ENCODE measurements around the gene PSMC3IP.

Gene PSMC3IP

DNA sequence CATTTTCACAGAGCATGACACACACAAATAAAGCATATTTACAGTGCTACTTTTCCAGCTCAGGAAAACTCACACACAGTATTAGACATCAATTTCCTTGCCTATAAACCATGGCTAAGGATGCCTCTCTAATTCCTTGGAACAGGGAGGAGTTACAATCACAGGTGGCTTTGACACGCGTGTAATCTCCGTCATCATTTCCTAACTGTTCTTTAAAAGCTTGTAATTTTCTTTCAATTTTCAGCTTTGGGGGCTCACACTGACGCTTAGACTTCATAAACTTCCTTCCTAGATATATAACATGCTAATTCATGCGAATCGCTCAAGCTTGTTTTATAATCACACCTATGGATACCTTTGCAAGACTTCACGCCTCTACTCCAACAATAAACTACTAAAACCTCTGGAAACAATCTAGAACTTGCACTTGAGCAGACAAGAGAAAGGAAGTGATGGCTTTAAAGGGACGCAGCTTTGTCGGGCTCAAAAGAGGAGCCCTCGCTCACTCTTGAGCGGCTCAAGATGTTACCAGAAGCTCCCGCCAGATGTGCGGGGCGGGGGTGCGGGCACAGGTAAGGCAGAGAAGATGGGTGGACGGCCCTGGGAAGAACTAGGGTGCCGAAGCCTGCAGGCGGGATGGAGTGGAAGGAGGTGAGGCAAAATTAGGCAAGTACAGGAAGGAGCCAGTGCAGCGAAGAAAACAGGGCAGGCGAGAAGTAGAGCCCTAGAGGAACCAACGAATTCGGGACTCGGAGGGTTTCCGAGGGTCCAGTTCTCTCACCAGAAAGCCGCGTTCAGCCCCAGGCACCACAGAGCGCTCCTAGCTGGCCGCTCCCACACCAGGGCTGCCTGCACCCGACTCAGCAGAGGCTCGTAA, 31.0 kb upstream of the PSMC3IP start:
- H3K4me1 ChIP-seq (ENCODE audit: control insufficient read depth, insufficient read depth, low read length): peaks cover 2% of the 10 kb centered on the region
- H3K36me3 ChIP-seq (ENCODE audit: control insufficient read depth, insufficient read depth, low read length): peaks cover 15% of the 10 kb centered on the region
- peak overlapping the region; percentile 96 for H3K9ac ChIP-seq (ENCODE audit: low read depth, low read length)
- H3K9me3 ChIP-seq (ENCODE audit: control insufficient read depth, insufficient read depth, low read length): no peaks in the 10 kb centered on the region
- no peaks in the 10 kb centered on the region for H3K27me3 ChIP-seq (ENCODE audit: control insufficient read depth, insufficient read depth, low read length)
- peak overlapping the region; percentile 100 for H3K4me3 ChIP-seq (ENCODE audit: low read depth, low read length)

DNA sequence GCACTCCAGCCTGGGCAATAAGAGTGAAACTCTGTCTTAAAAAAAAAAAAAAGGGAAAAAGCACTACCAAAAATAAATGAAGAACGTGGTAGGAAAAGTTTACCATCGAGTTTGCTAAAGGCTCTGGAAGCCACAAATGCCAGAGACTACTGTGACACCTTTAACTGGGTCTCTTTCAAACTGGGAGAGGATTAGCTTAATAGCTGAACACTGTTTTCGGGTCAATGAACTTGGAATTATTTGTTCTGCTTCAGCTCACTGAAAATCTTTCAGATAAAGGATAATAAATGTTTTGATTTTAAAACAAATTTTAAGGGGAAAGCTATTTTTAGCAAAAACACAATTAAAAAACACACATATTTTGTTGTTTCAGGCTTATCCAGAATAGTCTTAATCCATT, 30.2 kb upstream of the PSMC3IP start:
- H3K4me3 ChIP-seq (ENCODE audit: low read depth, low read length): peak overlapping the region; percentile 100
- H3K9me3 ChIP-seq (ENCODE audit: control insufficient read depth, insufficient read depth, low read length): no peaks in the 10 kb centered on the region
- peaks cover 10% of the 10 kb centered on the region for H3K36me3 ChIP-seq (ENCODE audit: control insufficient read depth, insufficient read depth, low read length)
- H3K4me1 ChIP-seq (ENCODE audit: control insufficient read depth, insufficient read depth, low read length): peaks cover 2% of the 10 kb centered on the region
- no peaks in the 10 kb centered on the region for H3K27me3 ChIP-seq (ENCODE audit: control insufficient read depth, insufficient read depth, low read length)
- H3K9ac ChIP-seq (ENCODE audit: low read depth, low read length): no peak overlapping the region

GRCh38 chr17:42603318-42603717, 25.8 kb upstream of the PSMC3IP start:
- Histone ChIP-seq H3K9me3 (ENCODE audit: control insufficient read depth, insufficient read depth, low read length) (no peaks in the 10 kb centered on the region), H3K4me1 (ENCODE audit: control insufficient read depth, insufficient read depth, low read length) (peaks cover 2% of the 10 kb centered on the region), H3K36me3 (ENCODE audit: control insufficient read depth, insufficient read depth, low read length) (no peaks in the 10 kb centered on the region), H3K9ac (ENCODE audit: low read depth, low read length) (no peak overlapping the region), H3K27me3 (ENCODE audit: control insufficient read depth, insufficient read depth, low read length) (no peaks in the 10 kb centered on the region), H3K4me3 (ENCODE audit: low read depth, low read length) (no peak overlapping the region)

- no peak overlapping the region for H3K9ac ChIP-seq (ENCODE audit: low read depth, low read length)
- H3K9me3 ChIP-seq (ENCODE audit: control insufficient read depth, insufficient read depth, low read length): no peaks in the 10 kb centered on the region
- H3K4me3 ChIP-seq (ENCODE audit: low read depth, low read length): no peak overlapping the region
- H3K27me3 ChIP-seq (ENCODE audit: control insufficient read depth, insufficient read depth, low read length): no peaks in the 10 kb centered on the region
- no peaks in the 10 kb centered on the region for H3K36me3 ChIP-seq (ENCODE audit: control insufficient read depth, insufficient read depth, low read length)
- no peaks in the 10 kb centered on the region for H3K4me1 ChIP-seq (ENCODE audit: control insufficient read depth, insufficient read depth, low read length)
Observed at GRCh38 chr17:42598905-42599304, 21.4 kb upstream of the PSMC3IP start.

DNA sequence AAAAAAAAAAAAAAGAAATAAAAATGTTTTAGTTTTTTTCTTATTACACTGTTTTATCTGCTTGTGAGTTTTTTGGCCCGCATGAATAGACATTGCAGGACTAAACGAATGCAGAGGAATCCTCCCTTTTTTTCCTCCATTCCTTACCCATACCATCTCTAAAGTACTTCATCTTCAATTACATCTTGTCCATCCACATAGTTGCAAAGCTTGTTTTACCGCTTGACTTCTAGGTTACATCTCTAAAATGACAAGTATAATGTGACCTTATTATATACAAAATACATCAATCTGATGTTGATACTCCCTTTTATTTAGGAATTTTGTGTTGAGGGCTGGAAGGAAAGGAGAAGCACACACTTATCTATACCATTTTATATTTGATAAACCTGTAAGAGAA, 18.9 kb upstream of the PSMC3IP start:
- H3K9me3 ChIP-seq (ENCODE audit: control insufficient read depth, insufficient read depth, low read length): no peaks in the 10 kb centered on the region
- H3K36me3 ChIP-seq (ENCODE audit: control insufficient read depth, insufficient read depth, low read length): no peaks in the 10 kb centered on the region
- no peak overlapping the region for H3K9ac ChIP-seq (ENCODE audit: low read depth, low read length)
- no peaks in the 10 kb centered on the region for H3K4me1 ChIP-seq (ENCODE audit: control insufficient read depth, insufficient read depth, low read length)
- H3K4me3 ChIP-seq (ENCODE audit: low read depth, low read length): no peak overlapping the region
- H3K27me3 ChIP-seq (ENCODE audit: control insufficient read depth, insufficient read depth, low read length): no peaks in the 10 kb centered on the region

GRCh38 chr17:42591411-42591810, 13.9 kb upstream of the PSMC3IP start:
- Histone ChIP-seq H3K4me3 (ENCODE audit: low read depth, low read length) (no peak overlapping the region), H3K36me3 (ENCODE audit: control insufficient read depth, insufficient read depth, low read length) (no peaks in the 10 kb centered on the region), H3K9me3 (ENCODE audit: control insufficient read depth, insufficient read depth, low read length) (no peaks in the 10 kb centered on the region), H3K9ac (ENCODE audit: low read depth, low read length) (no peak overlapping the region), H3K27me3 (ENCODE audit: control insufficient read depth, insufficient read depth, low read length) (no peaks in the 10 kb centered on the region), H3K4me1 (ENCODE audit: control insufficient read depth, insufficient read depth, low read length) (no peaks in the 10 kb centered on the region)

DNA sequence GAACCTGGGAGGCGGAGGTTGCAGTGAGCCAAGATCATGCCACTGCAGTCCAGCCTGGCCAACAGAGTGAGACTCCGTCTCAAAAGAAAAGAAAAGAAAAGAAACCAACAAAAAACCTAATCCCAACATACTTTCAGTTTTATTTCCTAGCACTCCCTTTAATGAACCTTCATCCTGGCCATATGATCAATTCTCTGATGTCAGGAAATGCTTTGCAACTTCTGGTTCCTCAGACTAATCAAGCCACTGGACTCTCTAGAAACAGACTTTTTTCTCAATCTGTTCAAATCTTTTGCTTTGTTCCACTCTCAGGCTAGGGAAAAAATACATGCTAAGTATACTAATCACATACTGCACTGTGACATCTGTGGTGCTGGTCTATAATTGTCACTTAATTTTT, 13.4 kb upstream of the PSMC3IP start:
- no peaks in the 10 kb centered on the region for H3K9me3 ChIP-seq (ENCODE audit: control insufficient read depth, insufficient read depth, low read length)
- H3K27me3 ChIP-seq (ENCODE audit: control insufficient read depth, insufficient read depth, low read length): no peaks in the 10 kb centered on the region
- no peaks in the 10 kb centered on the region for H3K36me3 ChIP-seq (ENCODE audit: control insufficient read depth, insufficient read depth, low read length)
- H3K4me1 ChIP-seq (ENCODE audit: control insufficient read depth, insufficient read depth, low read length): no peaks in the 10 kb centered on the region
- H3K4me3 ChIP-seq (ENCODE audit: low read depth, low read length): no peak overlapping the region
- no peak overlapping the region for H3K9ac ChIP-seq (ENCODE audit: low read depth, low read length)

- H3K27me3 ChIP-seq (ENCODE audit: control insufficient read depth, insufficient read depth, low read length): no peaks in the 10 kb centered on the region
- no peaks in the 10 kb centered on the region for H3K4me1 ChIP-seq (ENCODE audit: control insufficient read depth, insufficient read depth, low read length)
- H3K9ac ChIP-seq (ENCODE audit: low read depth, low read length): no peak overlapping the region
- no peak overlapping the region for H3K4me3 ChIP-seq (ENCODE audit: low read depth, low read length)
- no peaks in the 10 kb centered on the region for H3K9me3 ChIP-seq (ENCODE audit: control insufficient read depth, insufficient read depth, low read length)
- H3K36me3 ChIP-seq (ENCODE audit: control insufficient read depth, insufficient read depth, low read length): peaks cover 29% of the 10 kb centered on the region
Observed at GRCh38 chr17:42586514-42587230, 9.1 kb upstream of the PSMC3IP start.

- Histone ChIP-seq H3K9me3 (ENCODE audit: control insufficient read depth, insufficient read depth, low read length) (no peaks in the 10 kb centered on the region), H3K4me1 (ENCODE audit: control insufficient read depth, insufficient read depth, low read length) (no peaks in the 10 kb centered on the region), H3K4me3 (ENCODE audit: low read depth, low read length) (no peak overlapping the region), H3K27me3 (ENCODE audit: control insufficient read depth, insufficient read depth, low read length) (no peaks in the 10 kb centered on the region), H3K9ac (ENCODE audit: low read depth, low read length) (no peak overlapping the region), H3K36me3 (ENCODE audit: control insufficient read depth, insufficient read depth, low read length) (peaks cover 34% of the 10 kb centered on the region)
Observed at GRCh38 chr17:42585353-42585752, 7.8 kb upstream of the PSMC3IP start.

DNA sequence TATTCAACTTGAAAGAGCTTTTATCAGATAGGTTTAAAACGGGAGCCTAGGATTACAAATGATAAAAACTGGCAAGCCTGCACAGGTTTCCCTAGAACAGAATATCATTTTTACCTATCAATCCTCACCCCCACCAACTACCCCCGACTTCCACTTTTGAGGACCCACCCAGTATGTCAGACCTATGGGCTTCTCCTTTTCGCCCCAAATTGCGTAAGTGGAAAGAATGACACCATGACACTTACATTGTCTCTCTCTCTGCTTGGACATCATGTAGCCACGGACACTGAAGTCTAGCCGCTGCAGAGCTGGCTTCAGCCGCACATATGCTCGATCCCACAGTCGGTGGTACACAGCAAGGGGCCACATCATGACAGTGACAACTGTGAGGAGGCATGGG, 7.4 kb upstream of the PSMC3IP start:
- H3K9me3 ChIP-seq (ENCODE audit: control insufficient read depth, insufficient read depth, low read length): no peaks in the 10 kb centered on the region
- no peaks in the 10 kb centered on the region for H3K4me1 ChIP-seq (ENCODE audit: control insufficient read depth, insufficient read depth, low read length)
- no peak overlapping the region for H3K4me3 ChIP-seq (ENCODE audit: low read depth, low read length)
- H3K9ac ChIP-seq (ENCODE audit: low read depth, low read length): no peak overlapping the region
- H3K27me3 ChIP-seq (ENCODE audit: control insufficient read depth, insufficient read depth, low read length): no peaks in the 10 kb centered on the region
- peaks cover 34% of the 10 kb centered on the region for H3K36me3 ChIP-seq (ENCODE audit: control insufficient read depth, insufficient read depth, low read length)

- peaks cover 39% of the 10 kb centered on the region for H3K36me3 ChIP-seq (ENCODE audit: control insufficient read depth, insufficient read depth, low read length)
- H3K27me3 ChIP-seq (ENCODE audit: control insufficient read depth, insufficient read depth, low read length): no peaks in the 10 kb centered on the region
- peaks cover 2% of the 10 kb centered on the region for H3K4me1 ChIP-seq (ENCODE audit: control insufficient read depth, insufficient read depth, low read length)
- H3K9me3 ChIP-seq (ENCODE audit: control insufficient read depth, insufficient read depth, low read length): no peaks in the 10 kb centered on the region
- H3K4me3 ChIP-seq (ENCODE audit: low read depth, low read length): no peak overlapping the region
- H3K9ac ChIP-seq (ENCODE audit: low read depth, low read length): no peak overlapping the region
Observed at GRCh38 chr17:42581744-42582270, 4.3 kb upstream of the PSMC3IP start.
